Jurkat, Clone E6-1 (cell line): ENCODE measurements around the gene SYP.
"Not testable (repeated sequence)": the region's sequence is repeated elsewhere in the genome, so short reads cannot be mapped to it uniquely, and the experiment has no call there.

Experiments used
- DNase-seq: peaks from one replicate; pipeline ENCODE4 v3.0.0-alpha.2; 2011; ENCODE audit warnings: low read depth, low spot score
- H3K4me3 ChIP-seq: 2 replicates; pipeline ENCODE4 v1.5.1; 2011; ENCODE audit warnings: mild to moderate bottlenecking, low read length, control low read depth, moderate library complexity

The SYP gene

DNA sequence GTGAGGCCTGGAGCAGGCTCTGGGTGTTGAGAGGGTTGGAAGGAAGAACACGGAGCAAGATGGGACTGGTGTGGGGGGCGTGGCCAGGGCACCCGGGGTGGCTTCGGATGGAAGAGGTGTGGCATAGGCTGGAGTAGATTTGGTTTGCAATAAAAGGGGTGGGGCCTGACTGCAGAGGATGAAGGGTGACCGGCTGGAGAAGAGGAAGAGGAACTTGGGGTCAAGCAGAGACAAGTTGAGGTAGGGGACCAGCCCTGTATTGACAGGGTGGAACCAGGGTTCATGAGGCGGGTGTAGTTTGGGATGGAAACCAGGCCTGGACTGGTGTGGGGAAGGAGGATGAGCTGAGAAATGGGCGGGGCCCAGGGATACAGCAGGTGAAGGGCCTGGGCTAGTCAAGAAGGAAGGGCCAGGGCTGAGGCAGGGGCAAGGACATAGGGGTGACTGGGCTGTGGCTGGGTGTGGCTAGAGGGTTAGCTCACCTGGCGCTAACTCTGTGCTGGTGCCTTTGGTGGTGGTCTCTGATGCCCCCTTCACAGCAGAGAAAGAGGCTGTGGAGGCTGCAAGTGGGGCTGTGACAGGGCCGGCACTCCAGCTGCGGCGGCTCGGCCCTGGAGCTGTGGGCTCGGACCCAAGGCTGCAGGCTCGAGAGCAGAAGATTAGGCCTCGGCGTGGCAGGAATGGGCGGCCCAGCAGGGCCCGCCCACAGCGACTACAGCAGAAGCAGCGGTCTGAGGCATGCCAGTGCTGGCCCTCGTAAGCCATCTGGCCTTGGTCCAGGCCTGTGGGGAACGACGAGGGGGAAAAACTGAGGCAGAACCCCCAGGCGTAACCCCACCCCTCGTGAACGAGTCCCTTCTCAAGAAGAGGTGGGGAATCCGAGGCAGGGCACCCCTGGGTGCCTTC, 23.3 kb downstream of the SYP start:
- no peak for DNase-seq
- H3K4me3 ChIP-seq, result no peak overlapping the region

DNA sequence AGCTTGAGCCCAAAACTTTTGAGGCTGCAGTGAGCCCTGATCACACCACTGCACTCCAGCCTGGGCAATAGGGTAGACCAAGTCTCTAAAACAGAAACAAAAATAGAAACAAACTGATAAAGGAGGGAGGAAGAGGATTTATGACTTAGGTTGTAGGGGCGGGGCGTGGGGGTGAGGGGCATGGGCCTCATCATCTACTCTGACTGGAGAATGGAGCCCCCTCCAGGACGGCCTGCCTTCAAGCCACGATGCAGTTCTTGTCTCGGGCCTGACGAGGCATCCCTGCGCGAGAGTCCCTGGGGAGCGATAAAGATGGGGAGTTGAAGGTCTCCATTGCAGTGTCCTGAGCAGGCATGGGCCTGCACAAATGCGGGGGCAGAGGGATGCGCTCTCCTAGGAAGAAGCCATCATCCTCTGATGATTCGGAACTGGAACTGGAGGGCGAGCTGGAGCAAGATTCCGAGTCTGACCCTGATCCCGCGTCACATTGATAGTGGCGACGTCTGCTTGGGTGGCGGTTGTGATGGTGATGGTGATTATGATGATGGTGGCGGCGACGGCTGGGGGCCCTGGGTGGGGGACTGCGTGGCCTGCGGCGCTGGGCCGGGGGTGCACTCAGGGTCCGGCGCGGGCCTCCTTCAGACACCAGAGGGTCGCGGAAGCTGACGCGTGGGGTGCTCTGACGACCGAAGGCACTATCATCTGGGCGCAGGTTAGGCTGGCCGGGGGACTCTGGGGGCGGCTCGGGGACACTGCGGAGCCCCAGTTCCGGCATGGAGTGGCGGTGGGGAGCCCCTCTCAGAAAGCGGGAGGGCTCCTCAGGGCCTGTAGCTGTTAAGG, 24.3 kb downstream of the SYP start:
- no peak for DNase-seq
- no peak overlapping the region for H3K4me3 ChIP-seq

DNA sequence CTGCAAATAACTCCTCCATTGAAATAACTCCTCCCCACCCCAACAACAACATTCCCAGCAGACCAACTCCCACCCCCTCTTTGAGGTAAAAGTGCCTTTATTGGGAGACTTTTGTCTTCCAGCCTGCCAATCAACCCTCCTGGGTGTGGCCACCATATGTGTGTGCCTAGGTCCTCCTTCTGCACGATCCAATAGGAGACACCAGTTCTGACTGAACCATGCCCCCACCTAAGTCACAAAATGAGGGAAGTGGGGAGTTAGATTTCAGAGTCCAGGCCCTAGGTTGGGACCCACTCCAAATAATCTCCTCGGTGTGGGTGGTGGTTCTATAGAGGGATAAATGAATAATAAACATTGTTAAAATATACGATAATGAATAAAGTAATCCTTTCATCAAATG, 25.3 kb downstream of the SYP start:
- H3K4me3 ChIP-seq, result no peak overlapping the region
- no peak for DNase-seq

DNA sequence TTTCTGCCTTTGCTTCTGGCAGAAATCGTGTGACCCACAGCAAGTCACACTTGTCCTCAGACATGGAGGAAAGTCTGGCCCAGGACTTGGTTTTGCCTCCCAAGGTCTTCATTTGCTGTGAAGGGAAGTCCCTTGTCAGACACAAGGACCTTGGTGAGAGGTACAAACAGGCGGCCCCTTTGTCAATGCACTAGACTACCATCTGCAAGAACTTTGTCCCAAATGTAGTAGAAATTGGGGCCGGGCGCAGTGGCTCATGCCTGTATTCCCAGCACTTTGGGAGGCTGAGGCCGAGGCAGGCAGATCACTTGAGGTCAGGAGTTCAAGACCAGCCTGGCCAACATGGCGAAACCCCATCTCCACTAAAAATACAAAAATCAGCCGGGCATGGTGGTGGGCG, 26.4 kb downstream of the SYP start:
- not testable (repeated sequence) for H3K4me3 ChIP-seq, DNase-seq

DNA sequence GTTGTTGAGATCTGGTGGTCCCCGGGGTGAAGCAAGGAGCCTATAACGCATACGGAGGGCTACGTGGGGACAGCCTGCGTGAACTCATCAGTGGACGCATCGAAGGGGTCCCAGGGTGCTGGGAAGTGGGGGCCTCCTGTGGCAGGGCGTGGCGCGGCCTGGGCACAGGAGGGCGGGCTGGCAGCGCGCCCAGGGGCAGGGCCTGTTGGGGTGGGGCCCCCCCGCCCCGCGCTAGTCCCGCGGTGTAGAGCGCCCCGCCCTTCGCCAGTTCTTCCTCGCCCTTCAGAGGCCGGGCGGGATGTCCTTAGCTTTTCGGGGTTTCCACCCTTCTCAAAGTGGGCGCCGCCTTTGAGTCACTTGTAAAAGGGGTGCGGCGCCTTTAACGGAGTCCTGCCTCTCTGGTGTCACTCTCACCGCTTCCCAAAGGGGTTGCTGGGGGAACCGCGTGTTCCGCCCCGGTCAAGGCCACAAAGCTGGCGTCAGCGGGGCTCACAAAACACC, 27.7 kb downstream of the SYP start:
- H3K4me3 ChIP-seq, result peak overlapping the region; percentile 65
- peak; percentile 32 for DNase-seq

DNA sequence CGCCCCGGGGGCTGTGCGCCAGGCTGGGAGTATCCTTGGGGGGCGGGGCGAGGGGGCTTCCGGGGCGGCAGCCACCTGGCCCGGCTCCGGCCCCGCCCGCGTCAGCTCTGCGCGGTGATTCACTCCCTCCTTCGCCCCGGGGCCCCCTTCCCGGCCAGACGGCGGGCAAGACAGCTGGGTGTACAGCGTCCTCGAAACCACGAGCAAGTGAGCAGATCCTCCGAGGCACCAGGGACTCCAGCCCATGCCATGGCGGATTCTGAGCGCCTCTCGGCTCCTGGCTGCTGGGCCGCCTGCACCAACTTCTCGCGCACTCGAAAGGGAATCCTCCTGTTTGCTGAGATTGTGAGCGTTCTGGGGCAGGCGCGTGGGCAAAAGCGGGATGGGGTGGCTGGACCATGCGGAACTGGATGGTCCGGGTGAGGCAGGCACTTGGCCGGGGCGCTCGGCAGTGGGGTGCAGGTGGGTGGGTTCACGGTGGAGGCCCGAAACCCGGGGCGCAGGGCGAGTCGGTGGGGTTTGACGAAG, 28.2 kb downstream of the SYP start, which contains the start of gene PLP2:
TSS of gene PLP2 (plus strand) at position 147 of the 528 bp plus-strand sequence. CDS start at position 250, 103 bp downstream.
- DNase-seq, result no peak
- peak within 1 kb of the TSS; percentile 65 for H3K4me3 ChIP-seq

DNA sequence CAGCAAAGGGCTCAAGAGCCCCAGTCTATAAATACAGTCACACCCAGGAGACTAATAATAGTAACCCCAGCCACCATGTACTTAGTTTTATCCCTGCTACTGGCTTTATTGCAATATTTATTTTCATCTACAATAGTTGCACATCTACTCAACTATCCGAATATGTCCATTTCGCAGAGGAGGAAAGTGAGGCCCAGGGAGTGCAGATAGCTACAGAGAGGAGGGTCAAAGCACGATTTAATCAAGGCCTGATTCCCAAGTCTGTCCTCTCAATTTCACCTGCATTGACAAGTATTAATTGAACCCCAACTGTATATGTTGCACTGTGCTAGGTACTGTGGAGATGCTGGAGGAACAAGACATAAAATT, 32.3 kb downstream of the SYP start:
- no peak overlapping the region for H3K4me3 ChIP-seq
- DNase-seq, result no peak

DNA sequence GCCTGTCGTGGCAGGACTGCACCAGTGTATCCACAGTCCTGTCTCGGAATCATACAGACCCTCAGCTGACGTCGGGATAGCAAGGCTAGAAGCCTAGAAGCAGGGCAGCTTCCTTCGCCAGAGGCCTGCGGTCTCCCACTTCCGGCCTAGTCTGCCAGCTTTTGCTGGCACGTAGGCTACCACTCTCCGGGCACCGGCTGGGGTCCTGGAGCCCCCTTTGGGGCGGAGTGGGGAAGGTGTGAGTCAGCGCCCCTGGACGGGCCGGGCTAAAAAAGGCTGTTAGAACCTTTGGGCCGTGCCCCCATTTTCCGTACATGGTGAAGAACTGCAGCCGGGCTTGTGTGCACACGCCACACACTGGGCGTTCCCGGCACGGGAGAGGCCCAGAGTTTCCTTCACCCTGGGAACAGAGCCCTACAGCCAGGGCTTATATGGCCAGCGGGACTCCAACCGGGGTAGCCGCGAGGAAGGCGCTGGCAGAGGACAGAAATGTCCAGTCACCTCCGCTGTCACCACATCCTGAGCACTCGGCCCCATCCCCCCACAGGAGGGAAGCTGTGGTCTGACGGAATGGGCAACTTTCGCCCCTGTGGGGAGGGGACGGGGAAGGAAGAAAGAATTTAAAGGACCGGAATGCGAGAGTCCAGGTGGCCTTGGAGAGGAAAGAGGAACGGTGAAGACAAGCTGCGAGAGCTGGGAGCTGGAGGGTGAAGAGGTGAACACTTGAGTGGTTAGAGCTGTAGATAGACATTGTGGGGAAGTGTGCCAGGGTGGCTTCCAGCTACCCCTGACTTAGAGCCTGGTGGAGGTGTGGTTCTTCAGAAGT, 32.9 kb downstream of the SYP start:
- peak overlapping the region; percentile 35 for H3K4me3 ChIP-seq
- DNase-seq, result peak; percentile 63

DNA sequence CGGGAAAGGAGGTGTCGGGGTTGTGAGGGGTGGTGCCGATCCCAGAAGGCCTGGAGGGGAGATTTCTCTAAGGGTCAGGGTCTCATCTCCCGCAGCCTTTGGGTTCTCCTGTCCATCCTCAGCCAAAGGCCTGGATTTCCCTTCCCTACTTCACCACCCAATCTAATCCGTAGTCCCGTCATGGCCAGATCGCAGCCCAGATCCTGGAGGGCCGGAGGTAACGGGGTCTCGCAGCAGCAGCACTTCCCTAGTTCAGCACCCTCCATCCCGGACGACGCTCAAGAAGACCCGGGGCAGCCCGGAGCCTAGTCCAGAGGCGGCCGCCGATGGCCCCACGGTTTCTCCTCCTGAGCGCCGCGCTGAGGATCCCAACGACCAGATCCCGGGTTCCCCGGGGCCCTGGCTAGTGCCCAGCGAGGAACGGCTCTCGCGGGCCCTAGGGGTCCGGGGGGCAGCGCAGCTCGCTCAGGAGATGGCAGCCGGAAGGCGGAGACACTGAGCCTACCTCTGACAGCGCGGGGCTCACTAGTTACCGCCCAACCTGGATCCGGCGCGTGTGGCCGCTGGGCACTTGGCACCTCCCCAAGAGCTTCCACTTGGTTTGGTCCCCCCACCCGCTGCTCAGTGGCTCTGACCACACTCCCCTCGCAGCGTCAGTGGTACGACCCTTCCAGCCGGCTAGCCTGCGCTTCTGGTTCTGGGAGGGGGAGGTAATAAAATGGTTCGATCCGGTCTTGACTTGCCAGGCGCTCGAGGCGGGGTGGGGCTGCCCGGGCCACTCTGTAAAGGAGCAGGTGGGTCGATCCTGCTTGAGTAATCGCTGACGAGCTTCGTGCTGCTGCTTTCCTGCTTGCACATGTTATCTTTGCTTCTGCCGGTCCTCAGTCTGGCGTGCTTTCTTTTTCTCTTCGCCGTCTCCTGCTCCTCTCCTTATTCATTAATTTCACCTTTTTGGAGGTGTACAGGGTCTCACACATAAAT, 33.8 kb downstream of the SYP start:
- DNase-seq, result peak; percentile 45
- H3K4me3 ChIP-seq, result peak overlapping the region; percentile 35

DNA sequence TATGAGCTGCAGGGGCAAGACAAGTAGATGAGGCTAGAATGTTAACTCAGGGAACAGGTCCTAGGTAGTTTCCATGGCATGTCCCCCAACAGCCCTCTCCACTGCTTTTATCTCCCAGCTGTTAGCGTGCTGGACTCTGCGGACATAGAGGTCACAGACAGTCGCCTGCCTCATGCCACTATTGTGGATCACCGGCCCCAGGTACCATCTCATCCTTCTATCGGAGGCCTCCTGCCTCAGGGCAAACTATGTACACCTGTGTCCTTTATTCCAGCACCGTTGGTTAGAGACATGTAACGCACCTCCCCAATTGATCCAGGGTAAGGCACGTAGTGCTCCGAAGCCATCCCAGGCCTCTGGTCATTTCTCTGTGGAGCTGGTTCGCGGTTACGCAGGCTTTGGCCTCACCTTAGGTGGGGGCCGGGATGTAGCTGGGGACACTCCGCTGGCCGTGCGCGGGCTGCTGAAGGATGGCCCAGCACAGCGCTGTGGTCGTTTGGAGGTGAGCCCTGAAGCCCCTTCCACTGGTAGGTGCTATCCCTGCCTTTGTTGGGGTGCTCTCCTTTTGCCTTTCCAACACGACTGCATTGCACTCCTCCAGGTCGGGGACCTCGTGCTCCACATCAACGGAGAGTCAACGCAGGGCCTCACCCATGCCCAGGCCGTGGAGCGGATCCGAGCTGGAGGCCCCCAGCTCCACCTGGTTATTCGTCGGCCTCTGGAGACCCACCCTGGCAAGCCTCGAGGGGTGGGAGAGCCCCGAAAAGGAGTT, 35.2 kb downstream of the SYP start:
- H3K4me3 ChIP-seq, result no peak overlapping the region
- no peak for DNase-seq

DNA sequence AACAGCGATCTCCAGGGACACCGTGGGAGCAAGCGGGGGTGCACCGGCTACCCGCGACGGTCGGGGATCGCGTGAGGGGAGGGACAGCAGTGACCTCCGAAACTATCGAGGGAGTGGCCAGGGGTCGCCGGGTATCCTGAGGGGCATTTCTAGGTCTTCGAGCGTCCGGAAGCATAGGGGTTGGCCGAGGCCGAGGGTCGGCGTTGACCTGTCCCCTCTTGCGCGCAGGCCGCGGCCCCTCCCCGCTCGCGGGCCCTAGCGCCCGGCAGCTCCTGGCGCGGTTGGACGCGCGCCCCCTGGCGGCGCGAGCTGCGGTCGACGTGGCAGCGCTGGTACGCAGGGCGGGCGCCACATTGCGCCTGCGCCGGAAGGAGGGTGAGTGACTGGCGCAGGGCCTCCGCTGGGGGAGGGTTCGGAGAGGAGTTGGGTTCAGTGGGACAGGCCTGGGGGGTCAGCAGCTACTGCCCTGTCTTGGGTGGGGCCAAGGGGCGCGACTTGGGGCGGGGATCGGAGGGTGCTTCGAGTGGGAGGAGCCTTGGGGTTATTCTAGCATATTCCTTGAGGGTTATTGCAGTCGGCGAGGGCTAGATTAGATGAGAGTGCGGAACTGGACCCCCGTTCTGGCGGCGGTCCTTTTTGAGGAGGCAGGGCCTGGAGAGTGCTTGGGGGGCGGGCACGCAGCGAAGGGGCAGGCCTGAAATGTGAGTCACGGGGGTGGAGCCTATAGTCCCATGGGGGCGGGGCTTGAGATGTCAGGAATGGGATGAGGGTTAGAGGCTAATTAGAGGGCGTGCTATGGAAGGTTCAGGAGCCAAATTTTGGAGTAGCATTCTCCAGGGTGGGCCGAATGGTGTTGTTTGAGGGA, 36.2 kb downstream of the SYP start:
- H3K4me3 ChIP-seq, result peak overlapping the region; percentile 49
- peak; percentile 57 for DNase-seq

DNA sequence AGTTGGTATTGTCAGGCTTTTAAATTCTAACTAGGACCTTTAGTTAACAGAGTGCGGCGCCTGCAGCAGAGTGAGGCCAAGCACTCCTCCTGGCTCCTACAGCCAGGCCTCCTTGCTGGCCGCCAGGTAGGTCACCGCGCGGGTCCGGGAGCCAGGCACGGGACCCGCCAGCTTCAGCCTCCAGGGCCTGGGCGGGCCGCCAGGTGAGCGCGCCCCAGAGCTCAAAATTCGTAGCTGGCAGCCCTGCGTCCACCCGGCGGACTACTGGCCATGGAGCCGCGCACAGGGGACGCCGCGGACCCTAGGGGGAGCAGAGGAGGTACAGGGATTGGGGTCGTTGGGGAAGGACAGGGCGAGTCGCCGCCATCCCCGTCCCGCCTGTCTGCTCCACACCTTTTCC, 37.4 kb downstream of the SYP start, which contains the start of gene MAGIX:
TSS of gene MAGIX (plus strand) at position 139 of the 400 bp plus-strand sequence. CDS start at position 271, 132 bp downstream.
- no peak for DNase-seq
- peak within 1 kb of the TSS; percentile 27 for H3K4me3 ChIP-seq

DNA sequence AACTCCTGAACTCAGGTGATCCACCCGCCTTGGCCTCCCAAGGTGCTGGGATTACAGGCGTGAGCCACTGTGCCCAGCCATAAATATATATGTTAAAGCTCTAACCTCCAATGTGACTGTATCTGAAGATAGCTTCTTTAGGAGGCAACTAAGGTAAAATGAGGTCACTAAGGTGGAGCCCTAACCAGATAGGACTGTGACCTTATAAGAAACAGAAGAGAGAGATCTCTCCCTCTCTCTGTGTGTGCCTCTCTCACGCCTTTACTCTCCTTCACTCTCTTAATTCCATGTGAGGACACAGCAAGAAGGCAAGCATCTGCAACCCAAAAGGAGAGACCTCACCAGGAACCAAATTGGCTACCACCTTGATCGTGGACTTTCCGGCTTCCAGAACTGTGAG, 38.4 kb downstream of the SYP start:
- no peak for DNase-seq
- no peak overlapping the region for H3K4me3 ChIP-seq

DNA sequence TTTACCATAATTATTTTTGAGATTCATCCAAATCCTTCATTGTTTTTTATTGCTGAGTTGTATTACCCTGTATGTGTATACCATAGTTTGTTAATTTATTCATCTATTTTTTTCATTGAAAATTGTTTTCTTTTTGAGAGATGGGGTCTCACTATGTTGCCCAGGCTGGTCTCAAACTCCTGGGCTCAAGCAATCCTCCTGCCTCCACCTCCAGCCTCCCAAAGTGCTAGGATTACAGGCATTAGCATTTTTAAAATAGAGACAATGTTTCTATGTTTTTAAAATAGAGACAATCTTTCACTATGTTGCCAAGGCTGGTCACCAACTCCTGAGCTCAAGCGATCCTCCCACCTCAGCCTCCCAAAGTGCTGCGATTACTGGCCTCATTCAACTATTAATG, 39.1 kb downstream of the SYP start:
- no peak for DNase-seq
- no peak overlapping the region for H3K4me3 ChIP-seq

DNA sequence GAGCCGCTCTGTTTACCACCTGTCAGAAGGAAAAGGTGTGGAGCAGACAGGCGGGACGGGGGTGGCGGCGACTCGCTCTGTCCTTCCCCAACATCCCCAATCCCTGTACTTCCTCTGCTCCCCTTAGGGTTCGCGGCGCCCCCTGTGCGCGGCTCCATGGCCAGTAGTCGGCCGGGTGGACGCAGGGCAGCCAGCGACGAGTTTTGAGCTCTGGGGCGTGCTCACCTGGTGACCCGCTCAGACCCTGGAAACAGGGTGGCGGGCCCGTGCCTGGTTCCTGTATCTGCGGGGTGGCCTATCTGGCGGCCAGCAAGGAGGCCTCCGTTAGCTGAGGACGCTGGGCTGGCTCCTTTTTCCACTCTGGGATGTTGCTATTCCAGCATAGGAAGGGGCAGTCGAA, 42.8 kb downstream of the SYP start:
- DNase-seq, result no peak
- H3K4me3 ChIP-seq, result no peak overlapping the region
